ENCODE measurements around the gene VPS4A. TPM values are rescaled to one million over a fixed set of nuclear protein-coding genes. Genes with fewer than 3 reads are reported as not detected.
A peak's percentile ranks its signal among the peaks of the same experiment; 100 is the strongest.

VPS4A gene
- total and polyA plus RNA-seq, 4 donors: 13.3 to 15.7 (median 14.5) TPM

DNA sequence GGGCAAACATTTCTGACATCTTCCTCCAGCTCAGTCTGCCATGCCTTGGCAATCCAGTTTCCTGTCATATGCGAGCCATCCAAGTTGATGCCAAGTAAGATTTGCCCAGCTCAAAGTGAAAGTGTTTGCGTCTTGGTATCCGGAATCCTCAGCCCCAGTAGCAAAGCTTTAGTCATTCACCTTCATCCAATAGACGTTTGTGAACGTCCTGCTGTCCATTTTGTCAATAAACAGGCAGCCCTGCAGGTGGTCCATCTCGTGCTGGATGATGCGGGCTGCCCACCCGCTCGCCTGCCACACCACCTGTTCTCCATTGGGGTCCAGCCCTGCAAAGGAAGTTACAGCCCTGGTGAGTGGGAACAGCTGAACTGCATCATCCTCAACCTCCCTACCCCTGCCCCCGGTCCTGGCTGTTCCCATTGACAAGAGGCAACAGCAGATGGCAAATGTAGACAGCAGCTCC, 17.7 kb downstream of the VPS4A start:
- peak overlapping the region; percentile 85 to 87 for H3K27ac ChIP-seq (ENCODE audit: low read depth in 1 of 2, low read length in 2 of 2)

DNA sequence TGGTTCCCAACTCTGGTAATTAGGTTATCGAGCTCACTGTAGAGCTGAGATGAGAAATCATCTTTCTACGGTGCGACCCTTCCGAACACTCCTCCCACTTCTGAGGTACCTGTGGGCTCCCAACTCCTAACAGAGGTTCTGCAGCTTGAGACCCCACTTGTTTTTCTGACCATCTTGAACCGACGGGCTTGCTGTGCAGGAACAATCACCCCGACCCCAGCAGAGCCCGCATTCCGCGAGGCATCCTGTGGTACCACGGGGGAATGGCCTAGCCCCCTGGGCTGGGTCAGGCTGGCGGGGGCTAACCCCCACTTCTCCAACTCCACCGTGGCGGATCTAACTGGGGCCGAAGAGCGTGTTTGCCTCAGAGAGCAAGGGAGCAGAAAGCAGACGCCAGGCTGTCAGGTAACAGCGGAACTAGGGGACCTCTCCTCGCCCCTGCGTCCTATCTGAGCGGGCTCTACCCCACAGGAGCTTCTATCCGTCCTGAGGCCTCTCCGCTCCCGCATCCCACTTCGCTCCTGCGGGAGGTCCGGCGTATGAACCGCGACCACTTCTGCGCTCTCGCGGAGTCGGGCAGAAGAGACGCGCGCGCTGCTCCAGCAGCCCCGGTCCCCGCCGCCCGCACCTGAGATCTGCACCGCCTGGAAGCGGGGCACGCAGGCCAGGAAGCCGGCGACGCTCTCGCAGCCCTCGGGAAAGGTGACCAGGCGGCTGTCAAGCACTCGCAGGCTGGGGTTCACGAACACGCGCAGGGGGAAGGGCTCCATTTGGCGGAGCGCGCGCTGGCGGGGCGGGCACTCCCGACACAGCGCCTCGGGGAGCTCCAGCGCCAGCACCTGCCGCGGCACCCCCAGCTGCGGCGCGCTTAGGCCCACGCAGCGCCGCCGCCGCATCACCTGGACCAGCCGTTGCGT, 18.5 kb downstream of the VPS4A start:
- H3K4me1 ChIP-seq (ENCODE audit: control insufficient read depth in 4 of 4, insufficient read depth in 4 of 4, low read length in 3 of 4): peaks cover 19 to 58% (median 43%) of the 10 kb centered on the region in 4 donors
- DNase-seq (ENCODE audit: low spot score): no peak
- 5% methylated on average over 77 of the region's 77 CpGs for WGBS
- peak overlapping the region; percentile 55 to 88 (median 83) for H3K4me3 ChIP-seq (ENCODE audit: low read depth in 1 of 3, low read length in 3 of 3)
- H3K36me3 ChIP-seq (ENCODE audit: control insufficient read depth in 4 of 4, insufficient read depth in 3 of 4, low read depth in 1 of 4, low read length in 3 of 4): peaks cover 8 to 27% (median 15%) of the 10 kb centered on the region in 4 donors
- H3K27me3 ChIP-seq (ENCODE audit: control insufficient read depth in 4 of 4, insufficient read depth in 4 of 4, low read length in 3 of 4): no peaks in the 10 kb centered on the region
- H3K27ac ChIP-seq (ENCODE audit: low read depth in 1 of 2, low read length in 2 of 2): peak overlapping the region; percentile 85 to 87
- no peaks in the 10 kb centered on the region for H3K9me3 ChIP-seq (ENCODE audit: control insufficient read depth in 4 of 4, low read length in 3 of 4)
- H3K9ac ChIP-seq (ENCODE audit: low read depth in 1 of 2, low read length in 2 of 2): peak overlapping the region in 1 of 2 donors; percentile 60
- TF ChIP-seq EGR1 (IDR thresholded peaks at IDR 0.05; ENCODE audit: low read depth in 2 of 2) (no peak), SP1 (IDR thresholded peaks at IDR 0.05) (no peak), HNF4G (IDR thresholded peaks at IDR 0.05) (no peak), YY1 (IDR thresholded peaks at IDR 0.05) (no peak), TAF1 (conservative IDR thresholded peaks at IDR 0.05) (no peak), FOXA2 (IDR thresholded peaks at IDR 0.05) (no peak), FOXA1 (IDR thresholded peaks at IDR 0.05) (no peak), RXRA (IDR thresholded peaks at IDR 0.05) (no peak), NR2F2 (IDR thresholded peaks at IDR 0.05) (no peak), JUND (IDR thresholded peaks at IDR 0.05) (no peak), HNF4A (conservative IDR thresholded peaks at IDR 0.05) (no peak)
- TF ChIP-seq, protein P1, sequence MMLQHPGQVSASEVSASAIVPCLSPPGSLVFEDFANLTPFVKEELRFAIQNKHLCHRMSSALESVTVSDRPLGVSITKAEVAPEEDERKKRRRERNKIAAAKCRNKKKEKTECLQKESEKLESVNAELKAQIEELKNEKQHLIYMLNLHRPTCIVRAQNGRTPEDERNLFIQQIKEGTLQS (IDR thresholded peaks at IDR 0.05): no peak
- TF ChIP-seq, protein P2, sequence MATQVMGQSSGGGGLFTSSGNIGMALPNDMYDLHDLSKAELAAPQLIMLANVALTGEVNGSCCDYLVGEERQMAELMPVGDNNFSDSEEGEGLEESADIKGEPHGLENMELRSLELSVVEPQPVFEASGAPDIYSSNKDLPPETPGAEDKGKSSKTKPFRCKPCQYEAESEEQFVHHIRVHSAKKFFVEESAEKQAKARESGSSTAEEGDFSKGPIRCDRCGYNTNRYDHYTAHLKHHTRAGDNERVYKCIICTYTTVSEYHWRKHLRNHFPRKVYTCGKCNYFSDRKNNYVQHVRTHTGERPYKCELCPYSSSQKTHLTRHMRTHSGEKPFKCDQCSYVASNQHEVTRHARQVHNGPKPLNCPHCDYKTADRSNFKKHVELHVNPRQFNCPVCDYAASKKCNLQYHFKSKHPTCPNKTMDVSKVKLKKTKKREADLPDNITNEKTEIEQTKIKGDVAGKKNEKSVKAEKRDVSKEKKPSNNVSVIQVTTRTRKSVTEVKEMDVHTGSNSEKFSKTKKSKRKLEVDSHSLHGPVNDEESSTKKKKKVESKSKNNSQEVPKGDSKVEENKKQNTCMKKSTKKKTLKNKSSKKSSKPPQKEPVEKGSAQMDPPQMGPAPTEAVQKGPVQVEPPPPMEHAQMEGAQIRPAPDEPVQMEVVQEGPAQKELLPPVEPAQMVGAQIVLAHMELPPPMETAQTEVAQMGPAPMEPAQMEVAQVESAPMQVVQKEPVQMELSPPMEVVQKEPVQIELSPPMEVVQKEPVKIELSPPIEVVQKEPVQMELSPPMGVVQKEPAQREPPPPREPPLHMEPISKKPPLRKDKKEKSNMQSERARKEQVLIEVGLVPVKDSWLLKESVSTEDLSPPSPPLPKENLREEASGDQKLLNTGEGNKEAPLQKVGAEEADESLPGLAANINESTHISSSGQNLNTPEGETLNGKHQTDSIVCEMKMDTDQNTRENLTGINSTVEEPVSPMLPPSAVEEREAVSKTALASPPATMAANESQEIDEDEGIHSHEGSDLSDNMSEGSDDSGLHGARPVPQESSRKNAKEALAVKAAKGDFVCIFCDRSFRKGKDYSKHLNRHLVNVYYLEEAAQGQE (IDR thresholded peaks at IDR 0.05): no peak
- TF ChIP-seq, protein P3, sequence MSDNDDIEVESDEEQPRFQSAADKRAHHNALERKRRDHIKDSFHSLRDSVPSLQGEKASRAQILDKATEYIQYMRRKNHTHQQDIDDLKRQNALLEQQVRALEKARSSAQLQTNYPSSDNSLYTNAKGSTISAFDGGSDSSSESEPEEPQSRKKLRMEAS (IDR thresholded peaks at IDR 0.05): no peak

More for the DNA sequence above, 17.7 kb downstream of the VPS4A start:
- Histone ChIP-seq H3K9me3 (ENCODE audit: control insufficient read depth in 4 of 4, low read length in 3 of 4) (no peaks in the 10 kb centered on the region), H3K36me3 (ENCODE audit: control insufficient read depth in 4 of 4, insufficient read depth in 3 of 4, low read depth in 1 of 4, low read length in 3 of 4) (peaks cover 2 to 21% (median 7%) of the 10 kb centered on the region in 4 donors), H3K27me3 (ENCODE audit: control insufficient read depth in 4 of 4, insufficient read depth in 4 of 4, low read length in 3 of 4) (no peaks in the 10 kb centered on the region), H3K9ac (ENCODE audit: low read depth in 1 of 2, low read length in 2 of 2) (no peak overlapping the region), H3K4me1 (ENCODE audit: control insufficient read depth in 4 of 4, insufficient read depth in 4 of 4, low read length in 3 of 4) (peaks cover 22 to 63% (median 51%) of the 10 kb centered on the region in 4 donors), H3K4me3 (ENCODE audit: low read depth in 1 of 3, low read length in 3 of 3) (peak overlapping the region; percentile 3 to 88 (median 83))
- 52% methylated on average over 10 of the region's 10 CpGs for WGBS
- TF ChIP-seq, protein P3 (IDR thresholded peaks at IDR 0.05): no peak
- no peak for TF ChIP-seq HNF4A (conservative IDR thresholded peaks at IDR 0.05)
- TF ChIP-seq, protein P2 (IDR thresholded peaks at IDR 0.05): no peak
- no peak for TF ChIP-seq SP1 (IDR thresholded peaks at IDR 0.05)
- TF ChIP-seq RAD21 (IDR thresholded peaks at IDR 0.05): no peak
- no peak for TF ChIP-seq EGR1 (IDR thresholded peaks at IDR 0.05; ENCODE audit: low read depth in 2 of 2)
- TF ChIP-seq FOXA2 (IDR thresholded peaks at IDR 0.05): no peak
- TF ChIP-seq YY1 (IDR thresholded peaks at IDR 0.05): no peak
- TF ChIP-seq FOXA1 (IDR thresholded peaks at IDR 0.05): no peak
- no peak for TF ChIP-seq TAF1 (conservative IDR thresholded peaks at IDR 0.05)
- no peak for TF ChIP-seq JUND (IDR thresholded peaks at IDR 0.05)
- no peak for TF ChIP-seq RXRA (IDR thresholded peaks at IDR 0.05)
- no peak for TF ChIP-seq GABPA (IDR thresholded peaks at IDR 0.05 in 1 of 2, conservative IDR thresholded peaks at IDR 0.05 in 1 of 2)
- TF ChIP-seq, protein P4, sequence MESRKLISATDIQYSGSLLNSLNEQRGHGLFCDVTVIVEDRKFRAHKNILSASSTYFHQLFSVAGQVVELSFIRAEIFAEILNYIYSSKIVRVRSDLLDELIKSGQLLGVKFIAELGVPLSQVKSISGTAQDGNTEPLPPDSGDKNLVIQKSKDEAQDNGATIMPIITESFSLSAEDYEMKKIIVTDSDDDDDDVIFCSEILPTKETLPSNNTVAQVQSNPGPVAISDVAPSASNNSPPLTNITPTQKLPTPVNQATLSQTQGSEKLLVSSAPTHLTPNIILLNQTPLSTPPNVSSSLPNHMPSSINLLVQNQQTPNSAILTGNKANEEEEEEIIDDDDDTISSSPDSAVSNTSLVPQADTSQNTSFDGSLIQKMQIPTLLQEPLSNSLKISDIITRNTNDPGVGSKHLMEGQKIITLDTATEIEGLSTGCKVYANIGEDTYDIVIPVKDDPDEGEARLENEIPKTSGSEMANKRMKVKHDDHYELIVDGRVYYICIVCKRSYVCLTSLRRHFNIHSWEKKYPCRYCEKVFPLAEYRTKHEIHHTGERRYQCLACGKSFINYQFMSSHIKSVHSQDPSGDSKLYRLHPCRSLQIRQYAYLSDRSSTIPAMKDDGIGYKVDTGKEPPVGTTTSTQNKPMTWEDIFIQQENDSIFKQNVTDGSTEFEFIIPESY (IDR thresholded peaks at IDR 0.05): no peak
- DNase-seq (ENCODE audit: low spot score): no peak

Measured in liver (tissue), 9 donors.